ENCODE measurements around the gene SMAD7.

- no peak for TF ChIP-seq EP300 (IDR thresholded peaks at IDR 0.05)
- TF ChIP-seq POLR2A (IDR thresholded peaks at IDR 0.05), result no peak
- no peak for TF ChIP-seq CTCF (IDR thresholded peaks at IDR 0.05)
- no peak for TF ChIP-seq POLR2AphosphoS5 (IDR thresholded peaks at IDR 0.05)
Observed at GRCh38 chr18:48977914-48978313, 27.1 kb upstream of the SMAD7 start.
